MM.1S (cell line): ENCODE results near the gene RCOR1.

Experiments
- DNase-seq: peaks from one replicate; pipeline ENCODE4 v3.0.0-alpha.2; 2015
- H2AFZ ChIP-seq: fragments of 300-600 bp; sonication (generic); 2 replicates; pipeline ENCODE4 v1.6.0; 2016; ENCODE audit warnings: antibody characterized with exemption, low read length
- H3F3A ChIP-seq: fragments of 300-600 bp; sonication (generic); 2 replicates; pipeline ENCODE4 v1.6.1; 2016; ENCODE audit warnings: mild to moderate bottlenecking, antibody characterized with exemption, low read length, moderate library complexity, mixed read lengths; ENCODE audit not compliant: insufficient read depth
- H3K27ac ChIP-seq: fragments of 300-600 bp; sonication (generic); 2 replicates; pipeline ENCODE4 v1.5.1; 2016; ENCODE audit warnings: mild to moderate bottlenecking, low read length
- H3K27me3 ChIP-seq: fragments of 300-600 bp; sonication (generic); replicated peaks from 2 replicates; pipeline ENCODE4 v1.6.0; 2016; ENCODE audit warnings: low read length; ENCODE audit not compliant: insufficient read depth
- H3K36me3 ChIP-seq: fragments of 300-600 bp; sonication (generic); replicated peaks from 2 replicates; pipeline ENCODE4 v1.6.1; 2016; ENCODE audit warnings: mild to moderate bottlenecking, low read length, mixed read lengths; ENCODE audit not compliant: insufficient read depth
- H3K4me1 ChIP-seq: fragments of 300-600 bp; sonication (generic); 2 replicates; pipeline ENCODE4 v1.6.1; 2016; ENCODE audit warnings: low read length, mixed read lengths
- H3K4me2 ChIP-seq: fragments of 300-600 bp; sonication (generic); 2 replicates; pipeline ENCODE4 v1.6.0; 2016; ENCODE audit warnings: low read depth, low read length
- H3K4me3 ChIP-seq: fragments of 300-600 bp; sonication (generic); 2 replicates; pipeline ENCODE4 v1.5.1; 2016; ENCODE audit warnings: low read length, mixed read lengths
- H3K79me2 ChIP-seq: fragments of 300-600 bp; sonication (generic); 2 replicates; pipeline ENCODE4 v1.6.1; 2016; ENCODE audit warnings: mixed run types, low read length, mixed read lengths
- H3K9ac ChIP-seq: fragments of 300-600 bp; sonication (generic); 2 replicates; pipeline ENCODE4 v1.6.1; 2016; ENCODE audit warnings: low read length, mixed read lengths
- H3K9me2 ChIP-seq: fragments of 300-600 bp; sonication (generic); replicated peaks from 2 replicates; pipeline ENCODE4 v1.6.1; 2016; ENCODE audit warnings: mild to moderate bottlenecking, low read length, mixed read lengths; ENCODE audit not compliant: insufficient read depth
- H3K9me3 ChIP-seq: fragments of 300-600 bp; sonication (generic); replicated peaks from 2 replicates; pipeline ENCODE4 v1.6.1; 2016; ENCODE audit warnings: mild to moderate bottlenecking, low read length, mixed read lengths; ENCODE audit not compliant: insufficient read depth
- H4K20me1 ChIP-seq: fragments of 300-600 bp; sonication (generic); 2 replicates; pipeline ENCODE4 v1.6.1; 2016; ENCODE audit warnings: mild to moderate bottlenecking, low read length, moderate library complexity, mixed read lengths; ENCODE audit not compliant: insufficient read depth
- CTCF ChIP-seq: fragments of 300-600 bp; sonication (generic); IDR thresholded peaks from 2 replicates; pipeline ENCODE4 v1.5.1; 2016; ENCODE audit warnings: antibody characterized with exemption, low read length, mixed read lengths
- EZH2 ChIP-seq: fragments of 300-600 bp; sonication (generic); optimal IDR thresholded peaks from 2 replicates; pipeline ENCODE3; 2017; ENCODE audit warnings: low read depth, mild to moderate bottlenecking, antibody characterized with exemption, low read length, mixed read lengths
- EZH2phosphoT487 ChIP-seq: fragments of 300-600 bp; sonication (generic); IDR thresholded peaks from 2 replicates; pipeline ENCODE4 v1.6.1; 2018; ENCODE audit warnings: antibody characterized with exemption, low read length

Gene RCOR1

GRCh38 chr14:102731101-102731870 lies 138.8 kb downstream of the RCOR1 start:
- TF ChIP-seq EZH2 (no peak), CTCF (no peak), EZH2phosphoT487 (no peak)
- no peaks in the 10 kb centered on the region for H3K36me3 ChIP-seq

DNA sequence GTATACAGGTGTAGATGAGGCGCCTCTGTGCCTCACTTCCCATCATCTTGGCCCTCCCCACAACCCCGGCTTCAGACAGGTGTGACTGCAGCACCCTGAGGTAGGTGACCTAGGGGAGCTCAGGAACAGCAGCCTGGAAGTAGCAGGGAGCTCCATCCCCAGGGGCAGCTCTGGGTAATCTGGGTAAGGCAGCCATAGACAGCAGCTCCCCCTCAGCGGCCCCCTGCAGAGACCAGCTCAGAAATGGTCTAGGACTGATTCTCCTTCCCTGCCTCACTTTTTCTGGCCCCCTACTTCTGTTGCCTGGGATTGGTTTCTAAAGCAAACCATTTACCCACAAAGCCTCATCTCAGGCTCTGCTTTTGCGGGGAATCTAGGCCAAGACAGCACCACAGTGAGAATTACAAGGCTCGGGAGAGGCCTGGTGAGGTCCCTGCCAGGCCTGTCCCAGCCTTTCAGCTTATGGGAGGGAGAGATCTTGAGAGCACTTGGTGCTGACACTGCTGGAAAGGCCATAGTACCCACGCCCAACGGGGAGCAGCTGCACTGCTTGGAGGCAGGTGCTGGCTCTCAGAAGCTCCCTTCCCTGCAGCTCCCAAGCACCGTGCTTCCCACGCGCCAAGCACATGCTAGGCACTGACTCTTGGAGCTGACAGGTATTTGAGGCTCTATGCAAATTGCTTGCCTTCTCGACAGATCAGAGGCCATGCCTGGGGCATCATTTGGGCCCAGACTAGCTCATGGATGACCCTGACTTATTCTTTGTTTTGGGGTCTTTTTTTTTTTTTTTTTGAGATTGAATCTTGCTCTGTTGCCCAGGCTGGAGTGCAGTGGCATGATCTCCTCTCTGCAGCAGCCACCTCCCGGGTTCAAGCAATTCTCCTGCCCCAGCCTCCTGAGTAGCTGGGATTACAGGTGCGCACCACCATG lies 139.7 kb downstream of the RCOR1 start:
- no peak overlapping the region for H2AFZ ChIP-seq
- H3K36me3 ChIP-seq: no peaks in the 10 kb centered on the region
- no peak overlapping the region for H3K27ac ChIP-seq
- H3K79me2 ChIP-seq: no peaks in the 10 kb centered on the region
- no peaks in the 10 kb centered on the region for H3K9me2 ChIP-seq
- no peaks in the 10 kb centered on the region for H3K27me3 ChIP-seq
- H3K4me2 ChIP-seq: no peak overlapping the region
- DNase-seq: no peak
- no peak overlapping the region for H3K9ac ChIP-seq
- TF ChIP-seq EZH2phosphoT487 (no peak), EZH2 (no peak), CTCF (no peak)
- H3K4me1 ChIP-seq: no peaks in the 10 kb centered on the region
- no peak overlapping the region for H3K4me3 ChIP-seq
- H3F3A ChIP-seq: no peaks in the 10 kb centered on the region
- H3K9me3 ChIP-seq: no peaks in the 10 kb centered on the region
- no peaks in the 10 kb centered on the region for H4K20me1 ChIP-seq

More at GRCh38 chr14:102731101-102731870, 138.8 kb downstream of the RCOR1 start:
- Histone ChIP-seq H3K9me3 (no peaks in the 10 kb centered on the region), H3K9me2 (no peaks in the 10 kb centered on the region), H4K20me1 (no peaks in the 10 kb centered on the region), H3K9ac (no peak overlapping the region), H3K4me2 (no peak overlapping the region), H3K27ac (no peak overlapping the region), H3F3A (no peaks in the 10 kb centered on the region), H3K4me3 (no peak overlapping the region), H3K79me2 (no peaks in the 10 kb centered on the region), H3K27me3 (no peaks in the 10 kb centered on the region), H3K4me1 (no peaks in the 10 kb centered on the region), H2AFZ (no peak overlapping the region)
- no peak for DNase-seq

- Histone ChIP-seq H3K4me1 (no peaks in the 10 kb centered on the region), H3F3A (no peaks in the 10 kb centered on the region), H3K27me3 (no peaks in the 10 kb centered on the region), H3K9ac (no peak overlapping the region), H3K36me3 (no peaks in the 10 kb centered on the region), H3K27ac (no peak overlapping the region), H3K9me2 (no peaks in the 10 kb centered on the region), H3K9me3 (no peaks in the 10 kb centered on the region), H4K20me1 (no peaks in the 10 kb centered on the region), H3K4me3 (no peak overlapping the region), H2AFZ (no peak overlapping the region), H3K4me2 (no peak overlapping the region), H3K79me2 (no peaks in the 10 kb centered on the region)
- no peak for DNase-seq
- TF ChIP-seq EZH2 (no peak), CTCF (no peak), EZH2phosphoT487 (no peak)
These were observed 140.5 kb downstream of the RCOR1 start for GRCh38 chr14:102732924-102733323.
